Stimulated activated CD8-positive, alpha-beta memory T cell treated with anti-CD3 and anti-CD28 coated beads, Interleukin-2, amount 100 ng/mL, for 48 hours (primary cell): ENCODE measurements around the gene POU2F1.

Experiments
- DNase-seq, 2 donors: peaks; one replicate each; pipeline ENCODE4 v3.0.0-alpha.2; 2020; ENCODE audit warnings: low read depth in 2 of 2

Gene POU2F1

GRCh38 chr1:167220537-167221125, at the start of gene POU2F1:
Gene POU2F1, plus strand, starts transcription at chr1:167220886. Its CDS starts 12 bp downstream, at chr1:167220898.
- peak; percentile 97 for DNase-seq

GRCh38 chr1:167171286-167171929, 49.3 kb upstream of the POU2F1 start:
- DNase-seq: no peak

GRCh38 chr1:167173516-167174184, 47.0 kb upstream of the POU2F1 start:
- no peak for DNase-seq

- no peak for DNase-seq
These were observed 44.8 kb upstream of the POU2F1 start for GRCh38 chr1:167175901-167176300.

- DNase-seq: no peak
These were observed 41.9 kb upstream of the POU2F1 start for GRCh38 chr1:167178831-167179230.

- no peak for DNase-seq
These were observed 37.9 kb upstream of the POU2F1 start for GRCh38 chr1:167182571-167183320.

GRCh38 chr1:167184081-167184480, 36.6 kb upstream of the POU2F1 start:
- DNase-seq: no peak

GRCh38 chr1:167185062-167185461, 35.6 kb upstream of the POU2F1 start:
- DNase-seq: no peak

- DNase-seq: no peak
These were observed 34.6 kb upstream of the POU2F1 start for GRCh38 chr1:167185974-167186657.

- DNase-seq: no peak
These were observed 33.9 kb upstream of the POU2F1 start for GRCh38 chr1:167186771-167187170.

- no peak for DNase-seq
These were observed 29.9 kb upstream of the POU2F1 start for GRCh38 chr1:167190747-167191237.

- DNase-seq: no peak
These were observed 28.7 kb upstream of the POU2F1 start for GRCh38 chr1:167191958-167192357.

GRCh38 chr1:167194182-167194581, 26.5 kb upstream of the POU2F1 start:
- DNase-seq: no peak

- DNase-seq: no peak
These were observed 24.5 kb upstream of the POU2F1 start for GRCh38 chr1:167196166-167196565.

- no peak for DNase-seq
These were observed 23.4 kb upstream of the POU2F1 start for GRCh38 chr1:167197236-167197635.

GRCh38 chr1:167197692-167198091, 23.0 kb upstream of the POU2F1 start:
- DNase-seq: no peak

GRCh38 chr1:167198518-167199133, 22.1 kb upstream of the POU2F1 start:
- DNase-seq: no peak

- no peak for DNase-seq
These were observed 21.0 kb upstream of the POU2F1 start for GRCh38 chr1:167199656-167200055.

- DNase-seq: no peak
These were observed 20.4 kb upstream of the POU2F1 start for GRCh38 chr1:167200272-167200671.

GRCh38 chr1:167200749-167201148, 19.9 kb upstream of the POU2F1 start:
- no peak for DNase-seq

GRCh38 chr1:167202049-167202448, 18.6 kb upstream of the POU2F1 start:
- DNase-seq: no peak
